GM19438 (cell line): ENCODE results near the gene PRKCSH.
"Not testable (repeated sequence)": the region's sequence is repeated elsewhere in the genome, so short reads cannot be mapped to it uniquely, and the experiment has no call there.

Experiments
- ATAC-seq: cut with Tn5 transposase; IDR thresholded peaks from one replicate; pipeline ENCODE4 v1.9.1; 2021; ENCODE audit warnings: low read depth; ENCODE audit not compliant: unreplicated experiment

The PRKCSH gene, protein sequence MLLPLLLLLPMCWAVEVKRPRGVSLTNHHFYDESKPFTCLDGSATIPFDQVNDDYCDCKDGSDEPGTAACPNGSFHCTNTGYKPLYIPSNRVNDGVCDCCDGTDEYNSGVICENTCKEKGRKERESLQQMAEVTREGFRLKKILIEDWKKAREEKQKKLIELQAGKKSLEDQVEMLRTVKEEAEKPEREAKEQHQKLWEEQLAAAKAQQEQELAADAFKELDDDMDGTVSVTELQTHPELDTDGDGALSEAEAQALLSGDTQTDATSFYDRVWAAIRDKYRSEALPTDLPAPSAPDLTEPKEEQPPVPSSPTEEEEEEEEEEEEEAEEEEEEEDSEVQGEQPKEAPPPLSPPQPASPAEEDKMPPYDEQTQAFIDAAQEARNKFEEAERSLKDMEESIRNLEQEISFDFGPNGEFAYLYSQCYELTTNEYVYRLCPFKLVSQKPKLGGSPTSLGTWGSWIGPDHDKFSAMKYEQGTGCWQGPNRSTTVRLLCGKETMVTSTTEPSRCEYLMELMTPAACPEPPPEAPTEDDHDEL

DNA sequence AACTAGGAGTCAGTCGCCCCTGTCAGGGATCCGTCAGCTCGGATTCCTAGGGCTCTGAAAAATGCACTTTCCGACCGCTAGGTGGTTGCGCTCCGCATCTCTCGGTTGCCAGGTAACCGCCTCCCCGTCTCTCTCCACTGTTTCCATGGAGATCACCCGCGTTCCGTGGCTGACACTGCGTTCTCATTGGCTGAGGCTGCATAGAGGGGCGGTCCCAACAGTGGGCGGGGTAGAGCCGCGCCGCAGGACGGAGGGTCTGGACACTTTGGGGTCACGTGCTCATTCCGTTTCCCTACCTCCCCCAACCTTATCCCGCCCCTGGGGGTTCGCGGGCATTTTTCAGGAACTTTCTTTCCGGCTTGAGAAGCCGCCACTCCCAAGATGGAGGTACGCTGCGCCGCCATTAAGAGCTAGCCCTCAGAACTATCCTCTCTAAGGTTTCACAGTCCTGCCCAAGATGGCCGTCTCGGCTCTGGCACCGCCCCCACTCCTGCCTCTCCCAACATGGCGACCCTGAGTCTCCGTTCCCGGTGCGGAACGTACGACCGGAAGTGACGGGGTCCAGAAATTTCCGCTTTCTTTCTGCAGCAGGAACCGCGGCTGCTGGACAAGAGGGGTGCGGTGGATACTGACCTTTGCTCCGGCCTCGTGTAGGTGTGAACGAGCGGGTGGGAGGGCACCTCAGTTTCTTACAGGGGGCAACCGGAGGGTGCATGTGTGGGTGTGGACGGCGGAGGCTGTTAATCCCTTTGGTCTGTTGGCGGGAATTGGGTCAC, at the start of gene PRKCSH, which contains the start of gene ODAD3:
TSS of gene PRKCSH (plus strand) at position 579 of the 776 bp plus-strand sequence. CDS start 483 bp downstream, outside the sequence.
TSS of gene ODAD3 (minus strand) at position 65 of the 776 bp plus-strand sequence. CDS start 105 bp downstream, outside the sequence.
- peak; percentile 85 for ATAC-seq

DNA sequence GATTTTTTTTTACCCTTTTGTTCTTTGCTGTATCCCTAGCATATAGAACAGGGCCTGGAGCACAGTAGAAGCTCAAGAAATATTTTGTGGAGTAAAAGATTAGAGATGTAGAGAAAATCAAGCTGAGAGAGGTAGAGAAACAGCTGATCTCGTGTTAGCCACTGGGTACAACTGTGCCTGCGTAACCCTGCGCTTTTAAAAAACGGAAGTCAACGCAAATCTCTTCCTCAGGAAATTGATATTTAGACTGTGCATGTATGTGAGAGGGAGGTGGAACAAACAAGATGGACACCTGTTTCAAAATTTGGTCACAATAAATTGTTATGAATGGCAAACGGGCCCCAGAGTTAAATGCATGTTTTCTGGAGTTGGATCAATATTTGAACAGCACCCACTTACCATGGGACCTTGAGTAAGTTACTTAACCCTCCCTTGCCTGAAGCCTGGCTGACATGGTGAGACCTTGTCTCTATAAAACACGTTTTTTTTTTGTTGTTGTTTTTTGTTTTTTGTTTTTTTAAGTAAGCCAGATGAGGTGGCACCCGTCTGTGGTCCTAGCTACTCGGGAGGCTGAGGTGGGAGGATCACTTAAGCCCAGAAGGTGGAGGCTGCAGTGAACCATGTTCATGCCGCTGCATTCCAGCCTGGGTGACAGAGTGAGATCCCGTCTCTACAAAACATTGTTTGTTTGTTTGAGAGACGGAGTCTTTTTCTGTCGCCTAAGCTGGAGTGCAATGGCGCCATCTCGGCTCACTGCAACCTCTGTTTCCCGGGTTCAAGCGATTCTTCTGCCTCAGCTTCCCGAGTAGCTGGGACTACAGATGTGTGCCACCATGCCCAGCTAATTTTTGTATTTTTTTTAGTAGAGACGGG, 48.0 kb upstream of the PRKCSH start:
- ATAC-seq = no peak

DNA sequence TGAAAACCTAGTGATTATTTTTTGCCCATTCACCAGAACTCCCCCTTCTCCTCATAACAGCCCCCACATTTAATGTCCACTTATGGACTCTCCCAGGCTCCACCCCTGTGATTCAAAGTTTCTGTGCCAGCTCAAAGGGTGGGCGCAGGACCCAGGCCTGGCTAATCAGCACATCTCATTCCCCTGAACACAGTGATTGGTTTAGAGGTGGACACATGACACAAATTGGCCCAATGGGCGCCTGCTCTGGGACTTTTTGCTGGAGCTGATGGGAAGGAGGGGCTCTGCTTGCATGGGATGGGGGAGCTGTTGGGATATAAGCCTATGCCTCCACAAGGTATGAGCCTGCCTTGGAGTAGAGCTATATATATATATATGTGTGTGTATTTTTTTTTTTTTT, 45.1 kb upstream of the PRKCSH start:
- no peak for ATAC-seq

DNA sequence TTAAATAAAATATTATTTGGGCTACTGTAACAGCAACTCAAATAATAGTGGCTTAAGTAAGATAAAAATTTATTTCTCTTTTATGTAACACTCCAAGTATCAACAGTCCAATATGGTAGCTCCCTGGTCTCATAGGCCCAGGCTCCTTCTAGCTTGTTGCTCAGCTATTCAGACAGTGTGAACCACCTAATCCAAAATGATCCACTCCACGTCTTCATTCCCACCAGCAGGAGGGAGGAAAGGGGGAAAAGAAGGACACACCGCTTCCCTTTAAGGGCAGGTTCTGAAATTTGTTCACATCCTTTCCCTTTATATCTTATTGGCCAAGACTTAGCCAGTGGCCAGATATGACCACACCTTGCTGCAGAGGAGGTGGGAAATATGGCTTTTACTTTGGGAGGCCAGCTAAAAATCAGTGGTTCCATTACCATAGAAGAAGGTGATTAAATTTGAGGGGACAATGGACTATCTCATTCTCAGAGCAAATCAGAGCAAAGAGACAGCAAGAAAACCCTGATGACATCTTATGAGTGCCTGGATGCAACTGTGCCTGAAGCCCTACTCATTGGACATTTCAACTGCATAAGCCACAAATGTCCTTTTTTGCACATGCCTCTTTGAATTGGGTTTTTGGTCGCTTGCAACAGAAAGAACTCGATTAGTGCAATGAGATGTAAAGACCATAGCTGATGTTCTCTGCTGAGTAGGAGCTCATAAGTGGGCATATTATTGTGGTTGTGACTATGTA, 44.3 kb upstream of the PRKCSH start:
- no peak for ATAC-seq

DNA sequence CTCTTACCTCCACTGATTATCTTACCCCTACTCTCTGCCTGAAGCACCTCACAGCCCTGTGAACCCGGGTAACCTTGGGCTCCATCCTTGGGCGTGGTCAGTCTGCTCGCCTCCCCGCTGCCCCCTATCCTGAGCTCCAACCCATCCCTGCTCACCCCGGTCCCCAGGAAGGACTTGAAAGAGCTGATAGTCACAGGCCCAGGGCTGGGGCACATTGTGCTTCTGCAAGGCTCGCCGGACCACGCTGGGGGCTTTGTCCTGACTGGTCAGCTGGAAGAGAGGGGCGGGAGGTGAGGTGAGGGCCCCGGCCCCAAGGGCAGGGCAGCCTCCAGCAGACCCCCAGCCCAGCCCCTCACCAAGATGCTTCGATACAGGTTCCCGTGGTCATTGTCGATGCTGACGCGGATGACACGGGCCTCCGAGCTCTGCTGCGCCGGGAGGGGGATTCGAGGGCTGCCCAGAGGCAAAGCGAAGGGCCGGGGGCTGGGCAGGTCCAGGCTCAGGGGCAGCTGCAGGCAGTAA, 38.3 kb upstream of the PRKCSH start:
- no peak for ATAC-seq

DNA sequence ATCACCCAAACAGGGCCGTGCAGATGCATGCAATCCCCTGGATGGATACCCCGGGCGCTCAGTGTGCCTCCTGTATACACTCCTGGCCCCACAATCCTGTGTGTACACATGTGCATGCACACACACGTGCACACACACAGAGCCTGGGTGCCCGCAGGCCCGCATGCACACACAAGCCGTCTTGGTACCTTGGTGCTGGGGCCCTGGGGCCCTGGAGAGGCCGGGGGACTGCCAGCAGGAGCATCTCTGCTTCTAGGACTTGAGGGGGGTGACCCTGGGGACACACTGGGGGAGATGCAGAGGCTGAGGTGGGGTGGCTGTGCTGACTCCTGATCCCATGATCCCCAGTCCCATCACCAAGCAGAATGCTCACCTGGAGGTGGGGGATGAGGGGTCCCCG, 35.8 kb upstream of the PRKCSH start:
- no peak for ATAC-seq

DNA sequence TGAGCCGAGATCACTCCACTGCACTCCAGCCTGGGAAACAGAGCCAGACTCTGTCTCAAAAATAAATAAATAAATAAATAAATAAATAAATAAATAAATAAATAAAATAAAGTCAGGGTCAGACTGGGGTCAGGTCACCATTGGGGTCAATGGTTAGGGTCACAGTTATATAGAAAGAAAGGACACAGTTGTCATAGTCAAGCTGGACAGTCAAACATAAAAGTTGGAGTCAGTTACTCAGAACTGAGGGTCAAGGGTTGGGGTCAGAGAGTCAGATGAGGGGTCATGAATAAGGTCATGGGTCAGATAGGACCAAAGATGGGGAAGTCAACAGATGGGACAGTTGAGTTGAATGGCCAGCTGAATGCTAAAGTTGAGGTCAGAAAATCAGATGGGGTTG, 34.6 kb upstream of the PRKCSH start:
- ATAC-seq = no peak

DNA sequence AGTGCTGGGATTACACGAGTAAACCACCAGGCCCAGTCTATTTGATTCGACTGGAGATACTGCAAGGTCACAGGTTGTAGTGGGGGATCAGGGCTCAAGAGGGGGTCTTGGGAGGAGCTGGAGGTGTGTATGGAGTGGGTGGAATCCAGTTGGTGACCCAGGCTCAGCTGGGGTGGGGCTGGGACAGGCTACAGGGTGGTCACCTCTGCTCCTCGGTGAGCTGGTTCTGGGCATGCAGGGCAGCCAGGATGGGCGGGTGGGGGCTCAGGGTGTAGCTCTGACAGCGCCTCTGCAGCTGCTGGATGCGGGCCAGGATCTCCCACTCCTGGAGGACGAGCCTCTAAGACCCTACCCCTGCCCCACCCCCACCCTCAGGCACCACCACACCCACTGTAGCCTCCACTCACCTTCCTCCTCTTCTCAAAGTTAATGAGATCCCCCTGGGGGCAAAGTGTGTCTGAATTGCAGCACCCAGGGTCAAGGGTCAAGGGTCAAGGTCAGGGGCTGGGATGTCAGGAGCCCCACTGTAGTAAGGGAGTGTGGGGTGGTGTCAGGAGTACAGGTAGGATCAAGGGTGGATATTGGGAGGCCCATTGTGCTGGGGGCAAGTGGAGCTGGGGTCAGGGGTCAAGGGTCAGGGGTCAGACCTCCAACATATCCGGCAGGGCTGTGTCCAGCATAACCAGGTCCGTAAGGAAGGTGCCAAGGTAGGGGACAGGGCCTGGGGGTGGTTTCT, 33.5 kb upstream of the PRKCSH start:
- no peak for ATAC-seq

DNA sequence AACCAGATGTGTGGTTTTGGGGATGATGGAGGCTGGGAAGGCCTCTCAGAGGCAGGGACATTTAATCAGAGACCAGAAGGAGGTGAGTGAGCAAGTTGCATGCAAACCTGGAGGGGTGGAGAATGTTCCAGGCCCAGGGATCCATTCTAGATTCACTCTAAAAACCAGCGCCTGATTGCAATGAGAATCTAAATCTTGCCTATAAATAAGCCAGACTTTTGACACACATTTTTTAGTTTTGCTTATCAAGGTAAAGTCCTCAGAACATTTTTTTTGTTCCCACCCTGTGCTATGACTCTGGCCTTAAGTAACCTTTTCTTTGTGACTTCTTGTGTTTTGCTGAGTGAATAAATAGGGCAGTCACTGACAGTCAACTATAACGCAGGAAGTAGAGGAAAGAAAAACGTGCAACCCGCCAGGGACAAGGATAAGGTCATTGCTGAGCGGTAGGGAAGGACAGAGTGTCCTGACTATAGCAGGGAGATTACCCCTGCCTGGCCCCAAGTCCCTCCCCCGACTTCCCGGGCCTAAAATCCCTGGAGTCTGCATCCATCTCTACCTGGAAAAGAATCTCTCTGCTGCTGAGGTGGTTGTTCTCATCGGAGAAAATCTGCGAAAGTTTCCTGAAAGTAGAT, 30.7 kb upstream of the PRKCSH start:
- ATAC-seq = no peak

DNA sequence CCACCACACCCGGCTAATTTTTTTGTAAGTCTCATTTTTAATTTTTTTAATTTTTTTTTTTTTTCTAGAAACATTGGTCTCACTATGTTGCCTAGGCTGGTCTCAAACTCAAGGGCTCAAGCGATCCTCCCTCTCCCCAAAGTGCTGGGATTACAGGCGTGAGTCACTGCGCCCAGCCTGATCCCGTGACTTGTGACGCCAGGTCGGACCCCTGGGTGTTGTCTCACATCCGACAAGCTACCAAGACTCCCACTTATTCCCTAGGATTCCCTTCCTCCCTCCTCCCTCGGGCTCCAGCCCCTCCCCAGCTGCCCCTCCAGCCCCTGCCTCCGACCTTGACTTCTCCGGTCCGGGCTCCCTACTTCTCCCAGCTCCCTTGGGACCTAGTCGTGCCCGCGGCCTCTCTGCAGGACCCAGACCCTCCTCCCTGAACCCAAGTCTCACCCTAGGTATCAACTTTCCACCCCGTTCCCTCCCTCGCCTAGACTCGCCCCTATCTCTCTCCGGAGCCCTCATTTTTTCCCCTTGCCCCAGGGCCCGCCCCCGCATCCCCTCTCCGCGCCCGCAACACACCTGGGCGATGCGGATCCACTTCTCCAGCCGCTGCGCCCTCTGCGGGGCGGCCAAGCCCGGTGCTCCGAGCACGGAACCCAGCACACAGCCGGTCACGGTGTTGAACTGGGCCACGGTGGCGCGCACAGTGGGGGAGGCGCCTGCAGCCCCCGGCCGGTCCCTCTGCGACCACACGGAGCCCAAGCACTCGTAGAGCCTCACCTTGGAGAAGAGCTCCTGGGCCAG, 29.4 kb upstream of the PRKCSH start:
- ATAC-seq = no peak

DNA sequence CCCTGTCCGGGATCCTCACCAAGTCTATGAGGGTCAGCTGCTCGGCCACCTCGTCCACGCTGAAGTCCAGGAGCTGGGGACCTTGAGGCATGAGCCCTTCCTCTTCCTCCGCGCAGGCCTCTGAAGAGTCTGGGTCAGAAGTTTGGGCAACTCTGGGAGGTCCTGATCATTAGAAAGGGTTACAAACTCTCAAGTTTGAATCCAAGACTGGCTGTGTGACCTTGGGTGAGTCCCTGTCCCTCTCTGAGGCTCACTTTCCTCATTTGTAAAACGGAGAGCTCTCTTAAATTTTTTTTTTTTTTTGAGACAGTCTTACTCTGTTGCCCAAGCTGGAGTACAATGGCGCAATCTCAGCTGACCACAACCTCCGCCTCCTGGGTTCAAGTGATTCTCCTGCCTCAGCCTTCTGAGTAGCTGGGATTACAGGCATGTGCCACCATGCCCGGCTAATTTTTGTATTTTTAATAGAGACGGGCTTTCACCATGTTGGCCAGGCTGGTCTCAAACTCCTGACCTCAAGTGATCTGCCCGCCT, 28.7 kb upstream of the PRKCSH start:
- not testable (repeated sequence) for ATAC-seq

DNA sequence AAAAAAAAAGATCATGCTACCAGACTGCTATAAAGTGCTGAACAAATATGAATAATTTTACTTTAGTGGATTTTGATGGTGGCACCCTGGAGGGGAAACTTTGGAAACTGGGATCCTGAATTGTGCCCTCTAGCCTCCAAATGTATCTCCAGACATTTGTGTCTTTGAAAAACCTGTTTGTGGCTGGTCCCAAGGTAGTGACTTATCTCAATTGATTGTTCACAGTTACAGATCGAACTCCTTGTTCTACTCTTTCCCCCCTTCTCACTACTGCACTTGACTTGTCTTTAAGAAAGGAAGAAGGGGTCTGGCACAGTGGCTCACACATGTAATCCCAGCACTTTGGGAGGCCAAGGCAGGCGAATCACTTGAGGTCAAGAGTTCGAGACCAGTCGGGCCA, 26.8 kb upstream of the PRKCSH start:
- no peak for ATAC-seq

DNA sequence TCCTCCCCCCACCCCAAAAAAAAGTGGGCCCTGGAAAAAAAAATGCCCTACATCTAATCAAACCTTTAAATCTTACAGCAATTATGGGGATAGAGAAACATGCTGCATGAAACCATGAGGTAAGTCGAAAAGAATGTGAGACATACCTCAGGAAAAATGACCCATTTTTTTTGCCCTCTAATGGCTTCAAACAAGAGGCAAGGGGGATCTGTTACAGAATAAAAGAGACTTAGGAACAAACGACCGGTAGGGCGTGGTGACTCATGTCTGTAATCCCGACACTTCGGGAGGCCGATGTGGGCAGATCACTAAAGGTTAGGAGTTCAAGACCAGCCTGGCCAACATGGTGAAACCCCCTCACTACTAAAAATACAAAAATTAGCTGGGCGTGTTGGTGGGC, 24.8 kb upstream of the PRKCSH start:
- ATAC-seq = no peak

DNA sequence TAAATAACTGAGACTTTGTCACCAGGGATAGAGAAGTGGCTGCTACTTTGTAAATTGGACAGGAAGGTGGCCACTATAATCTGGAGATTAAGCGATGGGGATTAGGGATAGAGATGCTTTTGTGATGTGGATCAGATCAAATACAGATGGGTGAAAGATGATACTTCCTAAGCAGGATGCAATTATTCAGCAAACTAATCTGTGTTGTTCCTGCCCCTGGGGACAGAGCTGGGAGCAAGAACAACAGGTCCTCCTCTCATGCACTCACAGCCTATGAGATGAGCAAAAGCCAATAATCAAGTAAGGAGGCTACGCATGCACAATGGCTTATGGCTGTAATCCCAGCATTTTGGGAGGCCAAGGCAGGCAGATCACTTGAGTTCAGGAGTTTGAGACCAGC, 20.9 kb upstream of the PRKCSH start:
- no peak for ATAC-seq

DNA sequence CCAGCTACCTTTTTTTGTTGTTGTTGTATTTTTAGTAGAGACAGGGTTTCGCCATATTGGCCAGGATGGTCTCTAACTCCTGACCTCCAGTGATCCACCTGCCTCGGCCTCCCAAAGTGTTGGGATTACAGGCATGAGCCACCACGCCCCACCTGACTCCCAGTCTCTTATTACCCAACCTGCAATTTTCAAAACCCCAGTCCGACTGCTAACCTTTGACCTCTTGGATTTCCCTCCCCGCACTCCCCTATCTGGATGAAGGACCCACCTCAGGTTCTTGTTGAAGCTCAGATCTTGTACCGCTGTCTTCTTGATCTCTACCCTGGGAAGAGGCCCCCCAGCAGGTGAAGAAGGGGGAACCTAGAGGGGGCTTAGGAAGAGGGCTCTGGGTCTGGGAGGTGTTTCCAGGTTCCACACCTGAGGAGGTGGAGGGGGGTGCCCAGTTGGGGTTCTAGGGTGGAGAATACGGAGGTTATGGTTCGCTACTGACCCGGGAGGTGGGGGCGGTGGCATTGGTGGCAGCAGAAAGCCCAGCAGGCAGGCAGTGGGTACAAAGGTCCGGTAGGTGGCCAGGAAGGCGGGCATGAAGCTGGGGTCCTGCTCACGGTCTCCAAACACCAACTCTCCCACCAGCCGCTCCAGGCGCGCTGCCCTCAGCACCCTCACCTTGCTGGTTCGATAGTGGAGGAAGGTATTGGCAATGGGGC, 18.9 kb upstream of the PRKCSH start:
- ATAC-seq = no peak

DNA sequence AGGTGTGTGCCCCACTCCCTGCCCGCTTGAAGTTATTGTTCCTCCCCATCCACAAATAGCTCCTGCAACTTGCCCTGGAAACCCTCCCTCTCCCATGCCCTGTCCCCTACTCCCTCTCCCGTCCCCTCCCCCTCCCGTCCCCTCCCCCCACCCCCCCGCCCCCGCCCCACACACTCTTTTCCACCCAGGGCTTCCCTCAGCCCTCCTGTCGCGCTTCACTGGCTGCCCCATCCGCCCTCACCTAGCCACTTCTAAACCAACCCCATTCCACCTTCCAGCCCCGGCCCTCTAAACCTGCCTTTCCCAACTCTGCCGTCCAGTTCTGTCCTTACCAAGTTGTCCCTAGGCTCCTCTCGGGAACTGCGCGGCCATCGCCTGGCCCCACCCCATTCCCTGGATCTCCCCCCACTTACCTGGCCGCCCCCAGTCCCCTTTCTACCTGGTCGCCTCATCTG, 17.3 kb upstream of the PRKCSH start:
- ATAC-seq = no peak
